Brain microvascular endothelial cell (primary cell): ENCODE results near the gene SHTN1.

Experiments
- DNase-seq: peaks from one replicate; pipeline ENCODE4 v3.0.0-alpha.2; 2020
- H3K27ac ChIP-seq: fragments of 250-450 bp; sonication (Bioruptor Pico); 2 replicates; pipeline ENCODE4 v1.5.1; 2020; ENCODE audit warnings: mild to moderate bottlenecking, moderate library complexity
- H3K27me3 ChIP-seq: fragments of 250-450 bp; sonication (Bioruptor Pico); replicated peaks from 2 replicates; pipeline ENCODE4 v1.5.1; 2020; ENCODE audit warnings: mild to moderate bottlenecking
- H3K36me3 ChIP-seq: fragments of 250-450 bp; sonication (Bioruptor Pico); replicated peaks from 2 replicates; pipeline ENCODE4 v1.5.1; 2020; ENCODE audit warnings: mild to moderate bottlenecking
- H3K4me3 ChIP-seq: 2 replicates; pipeline ENCODE4 v1.5.1; 2011; ENCODE audit warnings: low read depth, mild to moderate bottlenecking, control low read depth, low read length, moderate library complexity
- in situ Hi-C: cut with HindIII; loops from 2 replicates; pipeline ENCODE4 v1.10.0; 2017; ENCODE audit warnings: low sequenced_read_pairs, low pct_ligation_motif_present
- TF ChIP-seq, protein P1 (sequence below): IDR thresholded peaks from 2 replicates; pipeline ENCODE4 v1.5.1; 2011; ENCODE audit warnings: low read depth, mild to moderate bottlenecking, moderate library complexity, low read length, control low read depth, inconsistent platforms; ENCODE audit errors: missing control alignments

SHTN1 gene

DNA sequence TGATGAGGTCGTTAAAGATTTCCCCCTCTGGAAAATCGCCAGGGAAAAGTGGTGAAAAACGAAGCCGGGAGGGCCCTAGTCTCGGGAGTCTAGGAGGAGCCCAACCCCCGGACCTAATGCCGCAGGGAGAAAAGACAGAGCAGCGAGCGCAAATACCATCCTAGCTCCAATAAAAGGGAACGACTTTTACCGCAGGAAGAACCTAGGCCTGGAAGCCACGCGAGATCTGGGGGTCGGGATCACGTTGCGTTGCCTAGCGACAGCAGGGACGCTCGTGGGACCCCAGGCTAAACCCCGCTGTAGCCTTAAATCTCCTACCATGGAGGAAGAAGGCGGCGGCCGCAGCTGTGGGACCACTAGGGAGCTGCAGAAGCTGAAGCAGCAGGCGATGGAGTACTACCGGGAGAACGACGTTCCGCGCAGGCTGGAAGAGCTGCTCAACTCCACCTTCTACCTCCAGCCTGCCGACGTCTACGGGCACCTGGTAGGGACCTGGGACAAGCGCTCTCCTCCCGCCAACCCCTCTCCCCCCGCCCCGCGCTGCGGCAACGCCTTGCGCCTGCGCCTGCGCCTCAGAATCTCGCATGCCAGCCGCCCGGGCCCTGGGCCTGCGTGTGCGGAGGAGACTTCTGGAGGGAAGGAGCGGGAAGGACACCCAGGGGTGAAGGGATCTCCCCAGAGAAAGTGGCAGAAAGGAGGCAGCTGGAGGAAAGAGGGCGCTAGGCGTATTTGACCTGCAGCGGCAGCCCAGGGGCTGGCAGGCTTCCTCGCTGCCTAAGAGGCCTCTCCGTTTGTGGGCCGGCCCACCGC, 155.5 kb downstream of the SHTN1 start, which contains the start of gene ENO4:
TSS of gene ENO4 (plus strand) at position 252 of the 810 bp plus-strand sequence. CDS start at position 320, 68 bp downstream.
- Histone ChIP-seq H3K36me3 (no peaks in the 10 kb centered on the region), H3K4me3 (peak within 1 kb of the TSS; percentile 70), H3K27ac (no peak within 1 kb of the TSS), H3K27me3 (no peaks in the 10 kb centered on the region)
- DNase-seq, result peak; percentile 77
- in situ Hi-C loops, result no loop called here
- TF ChIP-seq, protein P1, sequence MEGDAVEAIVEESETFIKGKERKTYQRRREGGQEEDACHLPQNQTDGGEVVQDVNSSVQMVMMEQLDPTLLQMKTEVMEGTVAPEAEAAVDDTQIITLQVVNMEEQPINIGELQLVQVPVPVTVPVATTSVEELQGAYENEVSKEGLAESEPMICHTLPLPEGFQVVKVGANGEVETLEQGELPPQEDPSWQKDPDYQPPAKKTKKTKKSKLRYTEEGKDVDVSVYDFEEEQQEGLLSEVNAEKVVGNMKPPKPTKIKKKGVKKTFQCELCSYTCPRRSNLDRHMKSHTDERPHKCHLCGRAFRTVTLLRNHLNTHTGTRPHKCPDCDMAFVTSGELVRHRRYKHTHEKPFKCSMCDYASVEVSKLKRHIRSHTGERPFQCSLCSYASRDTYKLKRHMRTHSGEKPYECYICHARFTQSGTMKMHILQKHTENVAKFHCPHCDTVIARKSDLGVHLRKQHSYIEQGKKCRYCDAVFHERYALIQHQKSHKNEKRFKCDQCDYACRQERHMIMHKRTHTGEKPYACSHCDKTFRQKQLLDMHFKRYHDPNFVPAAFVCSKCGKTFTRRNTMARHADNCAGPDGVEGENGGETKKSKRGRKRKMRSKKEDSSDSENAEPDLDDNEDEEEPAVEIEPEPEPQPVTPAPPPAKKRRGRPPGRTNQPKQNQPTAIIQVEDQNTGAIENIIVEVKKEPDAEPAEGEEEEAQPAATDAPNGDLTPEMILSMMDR, result no peak

GRCh38 chr10:116848944-116849247, 156.1 kb downstream of the SHTN1 start:
- in situ Hi-C loops, result no loop called here
- no peak overlapping the region for H3K27ac ChIP-seq
- no peak for DNase-seq
- no peaks in the 10 kb centered on the region for H3K36me3 ChIP-seq
- H3K27me3 ChIP-seq, result no peaks in the 10 kb centered on the region
- TF ChIP-seq, protein P1, result no peak
- peak overlapping the region; percentile 70 for H3K4me3 ChIP-seq

GRCh38 chr10:116848032-116848943, 156.7 kb downstream of the SHTN1 start:
- Histone ChIP-seq H3K36me3 (no peaks in the 10 kb centered on the region), H3K27ac (no peak overlapping the region), H3K4me3 (peak overlapping the region; percentile 70), H3K27me3 (no peaks in the 10 kb centered on the region)
- TF ChIP-seq, protein P1, result no peak
- in situ Hi-C loops, result no loop called here
- DNase-seq, result no peak

- no peaks in the 10 kb centered on the region for H3K36me3 ChIP-seq
- DNase-seq, result no peak
- in situ Hi-C loops, result no loop called here
- TF ChIP-seq, protein P1, result no peak
- no peaks in the 10 kb centered on the region for H3K27me3 ChIP-seq
- no peak overlapping the region for H3K27ac ChIP-seq
- H3K4me3 ChIP-seq, result no peak overlapping the region
These were observed 159.2 kb downstream of the SHTN1 start for GRCh38 chr10:116845823-116846222.

DNA sequence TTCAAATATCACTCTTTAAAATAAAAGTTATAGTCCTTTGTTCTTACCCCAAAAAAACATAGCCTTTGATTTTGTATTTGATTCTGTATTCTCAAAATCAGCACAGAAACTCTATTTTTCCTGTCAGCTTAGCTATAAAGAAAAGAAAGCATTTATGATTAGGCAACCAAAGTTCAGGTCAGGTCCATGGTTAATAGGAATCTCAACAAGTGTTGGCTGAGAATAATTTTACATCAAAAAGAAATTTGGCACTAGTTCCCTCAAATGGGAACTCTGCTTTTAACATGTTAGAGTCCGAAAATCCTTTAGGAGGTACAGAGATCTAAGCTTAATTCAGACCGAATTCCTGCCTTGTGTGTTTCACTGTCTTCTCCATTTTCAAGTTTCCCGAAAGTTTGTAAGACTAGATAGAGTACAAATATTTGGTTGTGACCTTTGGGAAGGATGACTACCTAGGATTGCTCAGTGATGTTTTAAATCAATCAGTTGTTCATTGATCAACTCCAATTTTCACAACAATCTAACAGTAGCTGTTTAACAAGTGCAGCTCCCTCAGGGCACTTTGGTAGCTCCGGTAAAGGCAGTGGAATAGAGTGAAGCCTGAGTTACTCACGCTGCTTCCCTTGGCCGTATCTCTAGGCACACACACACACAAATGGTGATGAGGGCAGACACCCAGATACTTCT, 164.5 kb downstream of the SHTN1 start:
- DNase-seq, result no peak
- in situ Hi-C loops, result no loop called here
- TF ChIP-seq, protein P1, result no peak
- H3K4me3 ChIP-seq, result no peak overlapping the region
- no peaks in the 10 kb centered on the region for H3K36me3 ChIP-seq
- H3K27me3 ChIP-seq, result peaks cover 2% of the 10 kb centered on the region
- no peak overlapping the region for H3K27ac ChIP-seq
